Activated CD4-positive, alpha-beta T cell treated with anti-CD3 and anti-CD28 coated beads for 36 hours (primary cell): Measurements from ENCODE around the gene DNMBP. TPM values are rescaled to one million over a fixed set of nuclear protein-coding genes. Genes with fewer than 3 reads are reported as not detected.
A peak's percentile ranks its signal among the peaks of the same experiment; 100 is the strongest.
"Not testable (repeated sequence)": the region's sequence is repeated elsewhere in the genome, so short reads cannot be mapped to it uniquely, and the experiment has no call there.

ENCODE experiments used
- ATAC-seq: fragments of 200-7000 bp; cut with Tn5 transposase; one replicate; pipeline ENCODE4 v1.10.0; 2021; ENCODE audit warnings: mild to moderate bottlenecking, moderate library complexity
- CTCF ChIA-PET: fragments of 350-600 bp; sonication (Branson Sonifier 250); formaldehyde crosslinking; loops from one replicate; lab custom pipeline; 2021; ENCODE audit warnings: antibody characterized with exemption; lab: Charles Lee
- POLR2A ChIA-PET: fragments of 350-600 bp; sonication (Branson Sonifier 250); formaldehyde crosslinking; loops from one replicate; lab custom pipeline; 2021; ENCODE audit warnings: antibody characterized with exemption, inconsistent platforms; lab: Charles Lee
- DNase-seq: peaks from one replicate; pipeline ENCODE4 v3.0.0-alpha.2; 2020
- H3K27ac Mint-ChIP-seq: one replicate; pipeline ENCODE4 v1.8.0; 2021; ENCODE audit warnings: mixed read lengths
- H3K27me3 Mint-ChIP-seq: one replicate; pipeline ENCODE4 v1.8.0; 2021; ENCODE audit warnings: mixed read lengths
- H3K36me3 Mint-ChIP-seq: one replicate; pipeline ENCODE4 v1.8.0; 2021; ENCODE audit warnings: low read depth, mixed read lengths
- H3K4me1 Mint-ChIP-seq: one replicate; pipeline ENCODE4 v1.8.0; 2021; ENCODE audit warnings: mixed read lengths
- H3K4me3 Mint-ChIP-seq: one replicate; pipeline ENCODE4 v1.8.0; 2021; ENCODE audit warnings: mild to moderate bottlenecking, moderate library complexity, mixed read lengths
- H3K9me3 Mint-ChIP-seq: one replicate; pipeline ENCODE4 v1.8.0; 2021; ENCODE audit warnings: low read depth, mixed read lengths
- intact Hi-C, 2 experiments: fragments of 100-400 bp; cut with DNase I in 1 of 2; cut with micrococcal nuclease in 1 of 2; formaldehyde crosslinking; loops; one replicate each; pipeline versions ENCODE4 v1.14.2 to v1.15.1; 2022 to 2024; cut with DNase I, micrococcal nuclease
- total RNA-seq, 2 experiments: library from RNA; stranded (reverse); gene quantifications; one replicate each; pipeline ENCODE4 v1.2.3, GENCODE V29; 2021

Gene DNMBP
- total RNA-seq, 2 experiments from 2014 or later = 1.9 to 2.4 TPM

DNA sequence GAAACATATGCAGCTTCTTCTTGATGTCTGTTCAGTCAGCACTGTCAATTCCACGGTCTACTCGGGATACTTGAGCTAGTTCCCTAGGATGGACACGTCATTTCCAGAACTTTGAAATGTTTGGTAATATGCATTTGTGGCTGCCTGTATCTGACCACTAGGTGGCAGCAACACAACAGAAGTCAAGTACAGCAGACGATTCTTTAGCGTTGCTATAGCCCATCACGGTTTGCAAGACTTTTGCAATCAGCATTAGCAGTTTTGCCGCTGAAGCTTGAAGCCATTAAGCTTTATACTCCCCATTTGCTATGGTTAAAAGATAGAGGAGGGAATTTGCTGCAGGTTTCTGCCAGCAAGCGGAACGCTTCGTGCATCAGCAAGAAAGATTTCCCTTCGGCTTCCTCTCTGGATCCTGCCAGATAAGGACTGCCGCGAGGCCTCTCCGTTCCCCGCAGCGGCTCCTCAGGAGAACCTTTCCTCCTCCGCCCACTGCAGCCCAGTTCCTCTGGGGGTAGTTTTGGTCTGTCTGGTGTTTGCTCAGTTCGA lies 163.8 kb downstream of the DNMBP start:
- Mint-ChIP-seq H3K36me3 (no peaks in the 10 kb centered on the region), H3K9me3 (no peaks in the 10 kb centered on the region), H3K4me3 (no peak overlapping the region), H3K27ac (no peak overlapping the region), H3K27me3 (no peaks in the 10 kb centered on the region), H3K4me1 (peaks cover 3% of the 10 kb centered on the region)
- intact Hi-C loops = loop anchor here (1.0 to 10.0 kb wide), 7 partner anchors 116 to 589 kb away; partner anchors contain the start of genes DNMBP (in 1 of the 2) and ERLIN1 (in 1 of the 2)
- DNase-seq (peak; percentile 81), ATAC-seq (peak; percentile 95)
- POLR2A ChIA-PET = interaction anchor here (0.5 to 0.9 kb wide), 3 partner anchors 31 to 205 kb away, joined by 3 read pairs; no protein-coding TSS in a partner anchor
- CTCF ChIA-PET = interaction anchor here (0.6 to 4.4 kb wide), 47 partner anchors 9 to 636 kb away, joined by 3 to 131 read pairs (median 4); partner anchors contain the start of genes COX15, CUTC and DNMBP

- intact Hi-C loops = loop anchor here in 1 of 2 experiments (10.0 kb wide), 1 partner anchor 590 kb away; no protein-coding TSS in a partner anchor
Measured at GRCh38 chr10:99844433-99844955, 165.3 kb downstream of the DNMBP start.

GRCh38 chr10:99843310-99843709 lies 166.4 kb downstream of the DNMBP start:
- H3K4me3 Mint-ChIP-seq = no peak overlapping the region
- no peaks in the 10 kb centered on the region for H3K36me3 Mint-ChIP-seq
- no peaks in the 10 kb centered on the region for H3K9me3 Mint-ChIP-seq
- no peak overlapping the region for H3K27ac Mint-ChIP-seq
- ATAC-seq (no peak), DNase-seq (no peak)
- ChIA-PET CTCF (interaction anchor here (4.4 kb wide), 1 partner anchor 204 kb away, joined by 131 read pairs; no protein-coding TSS in a partner anchor), POLR2A (no interaction called here)
- H3K4me1 Mint-ChIP-seq = peaks cover 3% of the 10 kb centered on the region
- intact Hi-C loops = loop anchor here in 1 of 2 experiments (10.0 kb wide), 1 partner anchor 591 kb away; no protein-coding TSS in a partner anchor
- no peaks in the 10 kb centered on the region for H3K27me3 Mint-ChIP-seq

More at GRCh38 chr10:99844433-99844955, 165.3 kb downstream of the DNMBP start:
- ChIA-PET CTCF (interaction anchor here (0.6 to 4.4 kb wide), 10 partner anchors 8 to 203 kb away, joined by 3 to 131 read pairs (median 6); no protein-coding TSS in a partner anchor), POLR2A (no interaction called here)
- DNase-seq (no peak), ATAC-seq (no peak)
- no peak overlapping the region for H3K4me3 Mint-ChIP-seq
- H3K27me3 Mint-ChIP-seq = no peaks in the 10 kb centered on the region
- peaks cover 3% of the 10 kb centered on the region for H3K4me1 Mint-ChIP-seq
- H3K36me3 Mint-ChIP-seq = no peaks in the 10 kb centered on the region
- no peaks in the 10 kb centered on the region for H3K9me3 Mint-ChIP-seq
- no peak overlapping the region for H3K27ac Mint-ChIP-seq

GRCh38 chr10:99841746-99842145 lies 168.0 kb downstream of the DNMBP start:
- no peaks in the 10 kb centered on the region for H3K36me3 Mint-ChIP-seq
- H3K9me3 Mint-ChIP-seq = no peaks in the 10 kb centered on the region
- DNase-seq (no peak), ATAC-seq (no peak)
- CTCF ChIA-PET = interaction anchor here (0.7 kb wide), 1 partner anchor 9 kb away, joined by 3 read pairs; no protein-coding TSS in a partner anchor
- no peak overlapping the region for H3K27ac Mint-ChIP-seq
- no peak overlapping the region for H3K4me3 Mint-ChIP-seq
- H3K27me3 Mint-ChIP-seq = no peaks in the 10 kb centered on the region
- intact Hi-C loops = loop anchor here in 1 of 2 experiments (10.0 kb wide), 1 partner anchor 593 kb away; no protein-coding TSS in a partner anchor
- POLR2A ChIA-PET = no interaction called here
- peaks cover 3% of the 10 kb centered on the region for H3K4me1 Mint-ChIP-seq

- POLR2A ChIA-PET, H3K27me3 Mint-ChIP-seq, ATAC-seq, H3K4me3 Mint-ChIP-seq, DNase-seq, H3K9me3 Mint-ChIP-seq, H3K4me1 Mint-ChIP-seq, H3K36me3 Mint-ChIP-seq, H3K27ac Mint-ChIP-seq: not testable (repeated sequence)
- intact Hi-C loops = loop anchor here in 1 of 2 experiments (10.0 kb wide), 1 partner anchor 594 kb away; no protein-coding TSS in a partner anchor
- CTCF ChIA-PET = interaction anchor here (0.7 kb wide), 1 partner anchor 10 kb away, joined by 3 read pairs; no protein-coding TSS in a partner anchor
Measured at GRCh38 chr10:99840859-99841258, 168.9 kb downstream of the DNMBP start.

- Mint-ChIP-seq H3K27ac (no peak overlapping the region), H3K36me3 (no peaks in the 10 kb centered on the region), H3K9me3 (no peaks in the 10 kb centered on the region), H3K4me1 (peaks cover 4% of the 10 kb centered on the region), H3K27me3 (no peaks in the 10 kb centered on the region), H3K4me3 (no peak overlapping the region)
- ChIA-PET CTCF (interaction anchor here (1.4 kb wide), 1 partner anchor 9 kb away, joined by 5 read pairs; no protein-coding TSS in a partner anchor), POLR2A (no interaction called here)
- intact Hi-C loops = no loop called here
- DNase-seq (no peak), ATAC-seq (no peak)
Measured at GRCh38 chr10:99836711-99837110, 173.0 kb downstream of the DNMBP start.

DNA sequence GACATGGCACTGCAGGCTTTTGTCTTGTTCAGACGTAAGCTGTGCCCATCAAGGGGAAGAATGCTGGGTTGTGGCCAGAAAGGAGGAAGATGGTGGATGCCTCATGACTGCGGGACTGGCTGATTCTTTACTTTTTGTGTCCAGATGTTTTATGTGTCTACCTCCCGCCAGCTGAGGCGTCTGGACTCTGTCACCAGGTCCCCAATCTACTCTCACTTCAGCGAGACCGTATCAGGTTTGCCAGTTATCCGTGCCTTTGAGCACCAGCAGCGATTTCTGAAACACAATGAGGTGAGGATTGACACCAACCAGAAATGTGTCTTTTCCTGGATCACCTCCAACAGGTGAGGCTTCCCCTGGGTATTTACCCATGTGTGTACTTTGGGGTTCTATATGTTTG lies 173.8 kb downstream of the DNMBP start:
- intact Hi-C loops = no loop called here

DNA sequence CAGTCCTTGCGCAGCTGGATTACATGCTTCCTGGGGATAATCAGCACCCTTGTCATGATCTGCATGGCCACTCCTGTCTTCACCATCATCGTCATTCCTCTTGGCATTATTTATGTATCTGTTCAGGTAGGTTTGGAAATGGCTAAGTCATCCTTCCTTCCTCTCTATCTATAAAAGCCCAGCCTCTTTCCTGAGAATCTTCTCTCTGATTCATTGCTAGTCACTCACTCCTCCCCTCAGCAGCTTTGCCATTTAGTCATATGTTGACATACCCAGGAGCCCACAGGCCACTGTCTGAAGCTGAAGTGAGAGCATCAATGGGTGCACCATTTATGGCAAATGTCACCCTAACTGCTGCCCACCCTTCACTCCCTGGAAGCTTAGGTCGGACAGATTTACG lies 175.3 kb downstream of the DNMBP start:
- intact Hi-C loops = no loop called here
- H3K27me3 Mint-ChIP-seq = no peaks in the 10 kb centered on the region
- ChIA-PET CTCF (interaction anchor here (0.7 to 1.4 kb wide), 3 partner anchors 10 to 191 kb away, joined by 3 to 8 read pairs (median 5); no protein-coding TSS in a partner anchor), POLR2A (no interaction called here)
- H3K9me3 Mint-ChIP-seq = no peaks in the 10 kb centered on the region
- peak; percentile 44 for DNase-seq
- H3K27ac Mint-ChIP-seq = no peak overlapping the region
- peaks cover 4% of the 10 kb centered on the region for H3K4me1 Mint-ChIP-seq
- peak; percentile 97 for ATAC-seq
- H3K36me3 Mint-ChIP-seq = no peaks in the 10 kb centered on the region
- H3K4me3 Mint-ChIP-seq = no peak overlapping the region

More for the DNA sequence above, 173.8 kb downstream of the DNMBP start:
- Mint-ChIP-seq H3K27ac (no peak overlapping the region), H3K4me1 (peaks cover 4% of the 10 kb centered on the region), H3K9me3 (no peaks in the 10 kb centered on the region), H3K4me3 (no peak overlapping the region), H3K36me3 (no peaks in the 10 kb centered on the region), H3K27me3 (no peaks in the 10 kb centered on the region)
- ChIA-PET POLR2A (no interaction called here), CTCF (interaction anchor here (1.4 kb wide), 1 partner anchor 9 kb away, joined by 5 read pairs; no protein-coding TSS in a partner anchor)
- no peak for DNase-seq
- ATAC-seq = no peak

DNA sequence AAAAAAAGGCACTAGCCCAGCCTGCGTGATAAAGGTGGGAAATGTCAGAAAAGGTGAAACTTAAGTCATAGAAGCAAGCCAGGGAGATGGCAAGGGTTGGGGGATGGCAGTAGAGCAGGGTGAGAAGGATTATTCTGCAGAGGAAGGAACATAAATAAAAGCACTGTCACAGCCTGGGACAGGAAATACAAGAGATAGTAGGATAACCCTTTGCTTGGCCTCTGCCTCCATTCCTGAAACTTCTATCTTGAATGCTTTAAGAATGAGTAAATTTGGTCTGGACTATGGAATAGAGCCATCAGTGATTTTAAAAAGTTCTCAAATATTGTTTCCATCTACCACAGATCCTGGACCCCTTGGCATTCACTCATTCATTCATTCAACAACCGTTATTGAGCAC lies 177.3 kb downstream of the DNMBP start:
- ATAC-seq (no peak), DNase-seq (no peak)
- no peak overlapping the region for H3K27ac Mint-ChIP-seq
- H3K36me3 Mint-ChIP-seq = peaks cover 6% of the 10 kb centered on the region
- no peaks in the 10 kb centered on the region for H3K27me3 Mint-ChIP-seq
- intact Hi-C loops = no loop called here
- H3K9me3 Mint-ChIP-seq = peaks cover 2% of the 10 kb centered on the region
- H3K4me1 Mint-ChIP-seq = peaks cover 9% of the 10 kb centered on the region
- ChIA-PET CTCF (no interaction called here), POLR2A (no interaction called here)
- H3K4me3 Mint-ChIP-seq = no peak overlapping the region

DNA sequence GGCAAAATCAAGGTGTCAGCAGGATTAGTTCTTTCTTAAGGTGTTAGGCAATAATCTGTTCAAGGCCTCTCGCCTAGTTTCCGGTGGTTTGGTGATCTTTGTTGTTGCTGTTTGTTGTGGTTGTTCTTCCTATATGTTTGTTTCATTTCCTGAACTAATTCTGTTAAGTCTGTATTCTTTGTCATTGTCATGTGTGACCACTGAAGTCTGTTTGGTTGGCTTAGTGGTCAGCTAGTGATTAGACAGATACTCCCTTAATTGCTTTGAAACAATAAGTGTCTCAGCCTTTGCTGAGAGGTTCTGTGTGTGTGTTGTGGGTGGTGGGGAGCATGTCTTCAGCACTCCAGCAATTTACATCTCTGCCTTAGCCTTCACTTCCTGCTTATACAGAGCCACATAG lies 181.3 kb downstream of the DNMBP start:
- Mint-ChIP-seq H3K4me1 (peaks cover 5% of the 10 kb centered on the region), H3K27me3 (no peaks in the 10 kb centered on the region), H3K27ac (no peak overlapping the region), H3K4me3 (no peak overlapping the region), H3K36me3 (peaks cover 6% of the 10 kb centered on the region), H3K9me3 (peaks cover 2% of the 10 kb centered on the region)
- POLR2A ChIA-PET = no interaction called here
- intact Hi-C loops = no loop called here
- CTCF ChIA-PET = interaction anchor here (0.9 to 3.4 kb wide), 5 partner anchors 17 to 221 kb away, joined by 3 to 14 read pairs (median 3); no protein-coding TSS in a partner anchor
- DNase-seq (no peak), ATAC-seq (no peak)

DNA sequence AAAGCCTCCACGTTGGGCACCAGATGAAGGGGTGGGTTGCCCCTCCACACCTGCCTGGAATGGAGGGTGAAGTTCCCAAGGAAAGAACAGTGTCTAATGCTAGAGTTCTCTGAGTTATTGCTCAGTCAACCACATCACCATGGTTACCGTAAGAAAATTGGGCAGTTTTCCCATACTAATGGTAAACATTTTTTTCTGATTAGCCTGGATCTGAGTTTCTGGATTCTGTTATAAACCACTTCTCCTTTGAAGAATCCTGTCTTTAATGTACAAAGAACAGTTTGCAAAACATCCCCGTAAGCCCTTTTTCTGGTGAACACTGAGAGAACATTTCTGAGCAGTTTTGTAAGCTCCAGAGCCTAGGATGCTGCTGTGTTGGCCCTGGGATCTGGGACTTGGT lies 181.8 kb downstream of the DNMBP start:
- Mint-ChIP-seq H3K4me3 (no peak overlapping the region), H3K27ac (no peak overlapping the region), H3K9me3 (peaks cover 2% of the 10 kb centered on the region), H3K36me3 (peaks cover 6% of the 10 kb centered on the region), H3K4me1 (peaks cover 5% of the 10 kb centered on the region), H3K27me3 (no peaks in the 10 kb centered on the region)
- no peak for DNase-seq
- ChIA-PET CTCF (interaction anchor here (0.9 to 3.4 kb wide), 5 partner anchors 18 to 220 kb away, joined by 3 to 14 read pairs (median 3); no protein-coding TSS in a partner anchor), POLR2A (no interaction called here)
- no peak for ATAC-seq
- intact Hi-C loops = no loop called here
